Rectal smooth muscle tissue (tissue), 1 donor: ENCODE data around the gene FZR1.

Source experiments
- H3K27ac ChIP-seq: one replicate; pipeline ENCODE4 v1.7.0; 2013; ENCODE audit warnings: low read depth, low read length, inconsistent platforms
- H3K27me3 ChIP-seq: one replicate; pipeline ENCODE4 v1.7.0; 2013; ENCODE audit warnings: low read length; ENCODE audit not compliant: control insufficient read depth, insufficient read depth
- H3K36me3 ChIP-seq: one replicate; pipeline ENCODE4 v1.7.0; 2013; ENCODE audit warnings: low read length; ENCODE audit not compliant: control insufficient read depth, insufficient read depth
- H3K4me1 ChIP-seq: one replicate; pipeline ENCODE4 v1.7.0; 2013; ENCODE audit warnings: low read length; ENCODE audit not compliant: control insufficient read depth, insufficient read depth
- H3K4me3 ChIP-seq: one replicate; pipeline ENCODE4 v1.7.0; 2013; ENCODE audit warnings: low read length
- H3K9ac ChIP-seq: one replicate; pipeline ENCODE4 v1.7.0; 2013; ENCODE audit warnings: low read length

FZR1 gene

GRCh38 chr19:3535981-3536380, 29.9 kb downstream of the FZR1 start:
- Histone ChIP-seq H3K9ac (no peak overlapping the region), H3K4me3 (no peak overlapping the region), H3K27me3 (no peaks in the 10 kb centered on the region), H3K27ac (no peak overlapping the region), H3K4me1 (no peaks in the 10 kb centered on the region), H3K36me3 (peaks cover 36% of the 10 kb centered on the region)

GRCh38 chr19:3536429-3537100, 30.5 kb downstream of the FZR1 start:
- Histone ChIP-seq H3K4me3 (no peak overlapping the region), H3K27ac (no peak overlapping the region), H3K4me1 (no peaks in the 10 kb centered on the region), H3K9ac (no peak overlapping the region), H3K36me3 (peaks cover 30% of the 10 kb centered on the region), H3K27me3 (no peaks in the 10 kb centered on the region)

- Histone ChIP-seq H3K9ac (no peak overlapping the region), H3K36me3 (peaks cover 28% of the 10 kb centered on the region), H3K27me3 (no peaks in the 10 kb centered on the region), H3K27ac (no peak overlapping the region), H3K4me1 (no peaks in the 10 kb centered on the region), H3K4me3 (no peak overlapping the region)
Measured at GRCh38 chr19:3537101-3537437, 31.0 kb downstream of the FZR1 start.

GRCh38 chr19:3537438-3538240, 31.5 kb downstream of the FZR1 start:
- Histone ChIP-seq H3K27ac (no peak overlapping the region), H3K4me3 (no peak overlapping the region), H3K9ac (no peak overlapping the region), H3K36me3 (peaks cover 26% of the 10 kb centered on the region), H3K27me3 (no peaks in the 10 kb centered on the region), H3K4me1 (no peaks in the 10 kb centered on the region)

- no peak overlapping the region for H3K9ac ChIP-seq
- H3K27ac ChIP-seq = no peak overlapping the region
- H3K36me3 ChIP-seq = peaks cover 20% of the 10 kb centered on the region
Measured at GRCh38 chr19:3538258-3538929, 32.3 kb downstream of the FZR1 start.

GRCh38 chr19:3538965-3539755, 33.0 kb downstream of the FZR1 start, which contains the start of gene TEKTIP1:
TSS of gene TEKTIP1 (plus strand) at chr19:3539174. CDS start at chr19:3539178, 4 bp downstream.
- Histone ChIP-seq H3K27ac (no peak within 1 kb of the TSS), H3K4me3 (no peak within 1 kb of the TSS), H3K36me3 (peaks cover 15% of the 10 kb centered on the region), H3K4me1 (no peaks in the 10 kb centered on the region), H3K27me3 (no peaks in the 10 kb centered on the region), H3K9ac (no peak within 1 kb of the TSS)

More at GRCh38 chr19:3538258-3538929, 32.3 kb downstream of the FZR1 start:
- Histone ChIP-seq H3K4me3 (no peak overlapping the region), H3K27me3 (no peaks in the 10 kb centered on the region), H3K4me1 (no peaks in the 10 kb centered on the region)

- H3K9ac ChIP-seq = no peak overlapping the region
- H3K27me3 ChIP-seq = no peaks in the 10 kb centered on the region
- no peaks in the 10 kb centered on the region for H3K4me1 ChIP-seq
- H3K36me3 ChIP-seq = peaks cover 10% of the 10 kb centered on the region
- H3K27ac ChIP-seq = no peak overlapping the region
- H3K4me3 ChIP-seq = no peak overlapping the region
Measured at GRCh38 chr19:3539756-3540118, 33.6 kb downstream of the FZR1 start.

- Histone ChIP-seq H3K4me3 (no peak overlapping the region), H3K27me3 (no peaks in the 10 kb centered on the region), H3K27ac (no peak overlapping the region), H3K9ac (no peak overlapping the region), H3K4me1 (no peaks in the 10 kb centered on the region), H3K36me3 (peaks cover 4% of the 10 kb centered on the region)
Measured at GRCh38 chr19:3543150-3544057, 37.3 kb downstream of the FZR1 start.

- H3K4me3 ChIP-seq = no peak overlapping the region
- no peaks in the 10 kb centered on the region for H3K27me3 ChIP-seq
- H3K9ac ChIP-seq = no peak overlapping the region
- H3K36me3 ChIP-seq = no peaks in the 10 kb centered on the region
- no peaks in the 10 kb centered on the region for H3K4me1 ChIP-seq
- no peak overlapping the region for H3K27ac ChIP-seq
Measured at GRCh38 chr19:3544058-3544376, 37.9 kb downstream of the FZR1 start.

GRCh38 chr19:3544742-3545668, 38.9 kb downstream of the FZR1 start:
- Histone ChIP-seq H3K4me1 (no peaks in the 10 kb centered on the region), H3K4me3 (no peak overlapping the region), H3K27ac (no peak overlapping the region), H3K27me3 (no peaks in the 10 kb centered on the region), H3K36me3 (no peaks in the 10 kb centered on the region), H3K9ac (no peak overlapping the region)

- Histone ChIP-seq H3K9ac (no peak overlapping the region), H3K27ac (no peak overlapping the region), H3K27me3 (no peaks in the 10 kb centered on the region), H3K36me3 (peaks cover under 1% of the 10 kb centered on the region), H3K4me3 (no peak overlapping the region), H3K4me1 (no peaks in the 10 kb centered on the region)
Measured at GRCh38 chr19:3545669-3546034, 39.5 kb downstream of the FZR1 start.
